ENCODE results near the gene HIBCH. TPM values are rescaled to one million over a fixed set of nuclear protein-coding genes. Genes with fewer than 3 reads are reported as not detected.

Gene HIBCH
- total and polyA plus RNA-seq, 2 experiments from 2014 or later: 25.7 to 42.3 TPM

DNA sequence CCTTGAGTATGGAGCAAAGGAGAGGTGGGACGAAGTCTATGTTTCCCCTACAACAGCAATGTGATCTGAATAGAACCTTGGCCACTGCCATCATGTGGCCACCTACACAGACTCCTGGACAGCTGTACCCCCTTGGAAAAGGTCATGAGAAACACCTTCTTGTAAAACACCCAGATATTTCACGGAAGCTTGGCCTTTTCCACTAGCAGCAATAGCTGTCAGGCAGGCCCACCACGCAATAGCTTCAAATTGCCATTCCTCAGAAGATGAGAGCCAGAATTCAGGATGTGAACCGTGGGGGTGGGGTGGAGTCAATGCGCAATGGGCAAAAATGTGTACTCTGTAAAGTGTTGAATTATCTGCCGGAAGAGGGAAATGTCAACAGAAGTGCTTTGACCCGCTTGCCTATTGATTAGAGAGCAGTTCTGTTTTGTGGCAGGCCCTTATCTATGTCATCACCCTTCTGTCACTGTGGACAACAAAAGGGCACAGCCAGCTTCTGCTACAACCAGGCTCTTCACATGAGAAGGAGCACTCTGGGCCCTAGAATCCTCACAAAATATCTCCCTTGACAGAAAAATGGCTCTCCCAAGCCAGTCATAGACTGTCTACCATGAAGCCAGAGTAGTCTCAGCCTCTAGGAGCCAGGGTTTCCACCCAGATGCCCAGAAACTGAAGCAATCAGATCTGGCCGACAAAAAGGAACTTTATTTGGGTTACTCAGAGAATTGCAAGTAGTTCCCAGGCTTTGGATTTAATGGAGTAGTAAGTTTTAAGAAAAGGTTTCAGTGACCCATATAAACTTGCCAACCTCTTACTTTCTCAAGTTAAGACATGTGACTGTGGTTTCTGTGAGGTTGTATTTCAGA is 33.3 kb upstream of the HIBCH start (continued):
- TF ChIP-seq, protein P1, sequence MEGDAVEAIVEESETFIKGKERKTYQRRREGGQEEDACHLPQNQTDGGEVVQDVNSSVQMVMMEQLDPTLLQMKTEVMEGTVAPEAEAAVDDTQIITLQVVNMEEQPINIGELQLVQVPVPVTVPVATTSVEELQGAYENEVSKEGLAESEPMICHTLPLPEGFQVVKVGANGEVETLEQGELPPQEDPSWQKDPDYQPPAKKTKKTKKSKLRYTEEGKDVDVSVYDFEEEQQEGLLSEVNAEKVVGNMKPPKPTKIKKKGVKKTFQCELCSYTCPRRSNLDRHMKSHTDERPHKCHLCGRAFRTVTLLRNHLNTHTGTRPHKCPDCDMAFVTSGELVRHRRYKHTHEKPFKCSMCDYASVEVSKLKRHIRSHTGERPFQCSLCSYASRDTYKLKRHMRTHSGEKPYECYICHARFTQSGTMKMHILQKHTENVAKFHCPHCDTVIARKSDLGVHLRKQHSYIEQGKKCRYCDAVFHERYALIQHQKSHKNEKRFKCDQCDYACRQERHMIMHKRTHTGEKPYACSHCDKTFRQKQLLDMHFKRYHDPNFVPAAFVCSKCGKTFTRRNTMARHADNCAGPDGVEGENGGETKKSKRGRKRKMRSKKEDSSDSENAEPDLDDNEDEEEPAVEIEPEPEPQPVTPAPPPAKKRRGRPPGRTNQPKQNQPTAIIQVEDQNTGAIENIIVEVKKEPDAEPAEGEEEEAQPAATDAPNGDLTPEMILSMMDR (conservative IDR thresholded peaks at IDR 0.05; ENCODE audit: low read depth in 2 of 2): no peak
- TF ChIP-seq STAT1 (IDR thresholded peaks at IDR 0.05; ENCODE audit: unreplicated experiment) (no peak), ZNF114 (CRISPR knock-in tag; IDR thresholded peaks at IDR 0.05) (no peak), CREB1 (CRISPR knock-in tag; IDR thresholded peaks at IDR 0.05; ENCODE audit: low read depth) (no peak), JUNB (IDR thresholded peaks at IDR 0.05; ENCODE audit: unreplicated experiment) (no peak), POLR2AphosphoS5 (IDR thresholded peaks at IDR 0.05; ENCODE audit: low read depth) (no peak)

DNA sequence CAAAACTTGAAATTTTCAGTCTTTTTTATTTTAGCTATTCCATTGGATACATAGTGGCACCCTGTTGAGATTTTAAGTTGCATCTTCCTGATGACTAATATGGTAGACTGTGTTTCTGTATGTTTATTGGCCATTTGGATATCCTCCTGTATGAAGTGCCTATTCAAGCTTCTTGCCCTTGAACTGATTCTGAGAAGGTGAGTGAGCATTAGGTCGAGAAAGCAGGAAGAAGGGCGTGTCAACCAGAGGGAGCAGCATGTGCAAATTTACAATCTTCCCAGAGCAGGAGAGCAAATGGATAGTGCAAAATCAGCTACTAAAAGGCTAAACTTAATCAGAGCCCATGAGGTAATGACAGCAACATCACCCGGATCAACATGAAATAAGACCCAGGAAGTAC is 32.3 kb upstream of the HIBCH start:
- TF ChIP-seq EZH2 (IDR thresholded peaks at IDR 0.05; ENCODE audit: low read depth, unreplicated experiment): no peak
- TF ChIP-seq POLR2AphosphoS5 (IDR thresholded peaks at IDR 0.05; ENCODE audit: low read depth): no peak
- TF ChIP-seq STAT1 (IDR thresholded peaks at IDR 0.05; ENCODE audit: unreplicated experiment): no peak
- Mint-ChIP-seq H3K9me3 (no peaks in the 10 kb centered on the region; the same call in 2 of the 3 replicates), H3K27me3 (ENCODE audit: insufficient read depth, low read depth, poor library complexity) (no peaks in the 10 kb centered on the region), H3K4me3 (no peak overlapping the region), H3K27ac (no peak overlapping the region), H3K36me3 (ENCODE audit: low read depth) (no peaks in the 10 kb centered on the region), H3K4me1 (peaks cover 6% of the 10 kb centered on the region; the same call in 2 of the 3 replicates)
- no peak overlapping the region for H3K4me3 ChIP-seq
- H2AFZ ChIP-seq: no peak overlapping the region
- H3K27ac ChIP-seq (ENCODE audit: low read depth): no peak overlapping the region
- no peaks in the 10 kb centered on the region for H3K4me1 ChIP-seq (ENCODE audit: insufficient read depth)
- DNase-seq (ENCODE audit: low spot score) (no peak), ATAC-seq (no peak)
- H3K27me3 ChIP-seq (ENCODE audit: insufficient read depth): no peaks in the 10 kb centered on the region
- H3K79me2 ChIP-seq (replicated peaks; ENCODE audit: insufficient read depth): no peaks in the 10 kb centered on the region
- no peak overlapping the region for H3K4me2 ChIP-seq
- H3F3A ChIP-seq (replicated peaks; ENCODE audit: low read depth): no peaks in the 10 kb centered on the region
- H3K36me3 ChIP-seq (ENCODE audit: insufficient read depth): no peaks in the 10 kb centered on the region
- no peaks in the 10 kb centered on the region for H3K9me2 ChIP-seq (ENCODE audit: insufficient read depth)
- no peaks in the 10 kb centered on the region for H4K20me1 ChIP-seq (replicated peaks; ENCODE audit: insufficient read depth)

GRCh38 chr2:190350371-190350770 is 30.7 kb upstream of the HIBCH start:
- Histone ChIP-seq H3K4me1 (ENCODE audit: insufficient read depth) (no peaks in the 10 kb centered on the region), H3K4me2 (no peak overlapping the region), H3K27ac (ENCODE audit: low read depth) (no peak overlapping the region), H3K27me3 (ENCODE audit: insufficient read depth) (no peaks in the 10 kb centered on the region; the same call in 1 of the 2 replicates), H4K20me1 (replicated peaks; ENCODE audit: insufficient read depth) (no peaks in the 10 kb centered on the region), H3F3A (replicated peaks; ENCODE audit: low read depth) (no peaks in the 10 kb centered on the region), H3K9me2 (ENCODE audit: insufficient read depth) (no peaks in the 10 kb centered on the region), H3K79me2 (replicated peaks; ENCODE audit: insufficient read depth) (no peaks in the 10 kb centered on the region), H3K36me3 (ENCODE audit: insufficient read depth) (no peaks in the 10 kb centered on the region), H2AFZ (no peak overlapping the region), H3K4me3 (no peak overlapping the region)
- Mint-ChIP-seq H3K36me3 (ENCODE audit: low read depth) (no peaks in the 10 kb centered on the region), H3K4me1 (no peaks in the 10 kb centered on the region; the same call in 2 of the 3 replicates), H3K9me3 (no peaks in the 10 kb centered on the region; the same call in 2 of the 3 replicates), H3K4me3 (no peak overlapping the region), H3K27ac (no peak overlapping the region), H3K27me3 (ENCODE audit: insufficient read depth, low read depth, poor library complexity) (no peaks in the 10 kb centered on the region)
- ATAC-seq: no peak
- no peak for DNase-seq (ENCODE audit: low spot score)
- TF ChIP-seq EZH2 (IDR thresholded peaks at IDR 0.05; ENCODE audit: low read depth, unreplicated experiment) (no peak), ZNF331 (CRISPR knock-in tag; IDR thresholded peaks at IDR 0.05; ENCODE audit: low read depth) (no peak), ETS1 (IDR thresholded peaks at IDR 0.05) (no peak), POLR2AphosphoS5 (IDR thresholded peaks at IDR 0.05; ENCODE audit: low read depth) (no peak)
- TF ChIP-seq, protein P2, sequence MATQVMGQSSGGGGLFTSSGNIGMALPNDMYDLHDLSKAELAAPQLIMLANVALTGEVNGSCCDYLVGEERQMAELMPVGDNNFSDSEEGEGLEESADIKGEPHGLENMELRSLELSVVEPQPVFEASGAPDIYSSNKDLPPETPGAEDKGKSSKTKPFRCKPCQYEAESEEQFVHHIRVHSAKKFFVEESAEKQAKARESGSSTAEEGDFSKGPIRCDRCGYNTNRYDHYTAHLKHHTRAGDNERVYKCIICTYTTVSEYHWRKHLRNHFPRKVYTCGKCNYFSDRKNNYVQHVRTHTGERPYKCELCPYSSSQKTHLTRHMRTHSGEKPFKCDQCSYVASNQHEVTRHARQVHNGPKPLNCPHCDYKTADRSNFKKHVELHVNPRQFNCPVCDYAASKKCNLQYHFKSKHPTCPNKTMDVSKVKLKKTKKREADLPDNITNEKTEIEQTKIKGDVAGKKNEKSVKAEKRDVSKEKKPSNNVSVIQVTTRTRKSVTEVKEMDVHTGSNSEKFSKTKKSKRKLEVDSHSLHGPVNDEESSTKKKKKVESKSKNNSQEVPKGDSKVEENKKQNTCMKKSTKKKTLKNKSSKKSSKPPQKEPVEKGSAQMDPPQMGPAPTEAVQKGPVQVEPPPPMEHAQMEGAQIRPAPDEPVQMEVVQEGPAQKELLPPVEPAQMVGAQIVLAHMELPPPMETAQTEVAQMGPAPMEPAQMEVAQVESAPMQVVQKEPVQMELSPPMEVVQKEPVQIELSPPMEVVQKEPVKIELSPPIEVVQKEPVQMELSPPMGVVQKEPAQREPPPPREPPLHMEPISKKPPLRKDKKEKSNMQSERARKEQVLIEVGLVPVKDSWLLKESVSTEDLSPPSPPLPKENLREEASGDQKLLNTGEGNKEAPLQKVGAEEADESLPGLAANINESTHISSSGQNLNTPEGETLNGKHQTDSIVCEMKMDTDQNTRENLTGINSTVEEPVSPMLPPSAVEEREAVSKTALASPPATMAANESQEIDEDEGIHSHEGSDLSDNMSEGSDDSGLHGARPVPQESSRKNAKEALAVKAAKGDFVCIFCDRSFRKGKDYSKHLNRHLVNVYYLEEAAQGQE (IDR thresholded peaks at IDR 0.05; ENCODE audit: unreplicated experiment): no peak
